KOPT-K1 (cell line): ENCODE results near the gene INTS1.

ENCODE experiments used
- H3K27ac ChIP-seq: fragments of 200-600 bp; sonication (generic); 2 replicates; pipeline ENCODE4 v1.5.1; 2016; ENCODE audit warnings: antibody characterized with exemption, mild to moderate bottlenecking, low read depth, low read length; ENCODE audit not compliant: poor library complexity, severe bottlenecking
- H3K36me3 ChIP-seq: fragments of 200-600 bp; sonication (generic); 2 replicates; pipeline ENCODE4 v1.5.1; 2017; ENCODE audit warnings: antibody characterized with exemption, mild to moderate bottlenecking, low read length, moderate library complexity; ENCODE audit not compliant: insufficient read depth
- H3K9me3 ChIP-seq: fragments of 200-600 bp; sonication (generic); 2 replicates; pipeline ENCODE4 v1.5.1; 2017; ENCODE audit warnings: antibody characterized with exemption, low read length, mild to moderate bottlenecking; ENCODE audit not compliant: insufficient read depth, poor library complexity, severe bottlenecking

INTS1 gene

DNA sequence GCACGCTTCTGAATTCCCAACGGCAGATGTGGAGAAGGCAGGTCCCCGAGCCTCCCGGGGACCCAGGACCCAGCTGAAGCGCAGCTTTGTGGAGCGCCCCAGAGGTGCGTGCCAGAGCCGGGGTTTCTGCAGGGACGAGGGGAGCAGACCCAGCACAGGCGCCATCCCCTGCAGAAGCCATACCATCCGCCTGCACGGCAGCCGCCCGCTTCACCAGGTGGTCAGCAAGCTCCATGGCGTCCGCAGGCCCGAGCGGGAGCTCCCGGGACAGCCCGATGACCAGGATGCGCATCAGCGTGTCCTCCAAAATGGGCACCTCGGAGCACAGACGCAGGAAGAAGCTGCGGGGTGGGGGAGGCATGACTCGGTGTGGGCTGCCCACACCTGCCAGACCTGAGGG, 10.6 kb downstream of the INTS1 start:
- no peaks in the 10 kb centered on the region for H3K9me3 ChIP-seq
- no peak overlapping the region for H3K27ac ChIP-seq
- H3K36me3 ChIP-seq = peaks cover 100% of the 10 kb centered on the region

DNA sequence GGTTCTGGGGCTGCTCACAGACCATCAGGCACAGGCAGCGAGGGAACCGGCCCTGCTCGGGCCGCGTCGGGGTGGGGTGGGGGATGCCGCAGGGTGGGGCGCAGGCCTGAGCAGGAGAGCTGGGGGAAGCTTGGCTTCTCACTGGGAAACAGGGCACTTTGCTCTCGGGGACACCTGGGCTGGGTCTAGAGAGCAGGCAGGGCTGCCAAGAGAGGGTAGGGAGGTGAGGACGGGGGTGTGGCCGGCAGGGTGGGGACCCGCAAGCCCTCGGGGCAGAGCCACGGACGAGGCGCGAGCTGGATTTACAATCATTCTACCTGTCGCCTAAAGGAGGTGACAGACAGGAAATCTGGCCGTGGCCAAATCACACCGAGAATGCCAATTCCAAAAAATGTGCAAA, 11.1 kb downstream of the INTS1 start:
- Histone ChIP-seq H3K27ac (no peak overlapping the region), H3K36me3 (peaks cover 100% of the 10 kb centered on the region), H3K9me3 (no peaks in the 10 kb centered on the region)

DNA sequence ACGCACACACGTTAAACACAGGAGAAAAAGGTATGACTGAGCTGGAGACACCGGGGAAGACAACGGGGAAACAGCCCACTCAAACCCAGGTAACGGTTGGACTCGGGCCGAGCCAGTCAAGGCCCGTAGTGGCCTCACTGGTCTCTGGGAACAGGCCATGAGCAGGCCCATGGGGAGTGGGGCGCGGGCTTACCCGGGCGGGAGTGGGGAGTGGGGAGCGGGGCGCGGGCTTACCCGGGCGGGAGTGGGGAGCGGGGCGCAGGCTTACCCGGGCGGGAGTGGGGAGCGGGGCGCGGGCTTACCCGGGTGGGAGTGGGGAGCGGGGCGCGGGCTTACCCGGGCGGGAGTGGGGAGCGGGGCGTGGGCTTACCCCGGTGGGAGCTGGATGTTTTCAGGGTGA, 11.5 kb downstream of the INTS1 start:
- H3K36me3 ChIP-seq = peaks cover 100% of the 10 kb centered on the region
- H3K27ac ChIP-seq = no peak overlapping the region
- H3K9me3 ChIP-seq = no peaks in the 10 kb centered on the region

DNA sequence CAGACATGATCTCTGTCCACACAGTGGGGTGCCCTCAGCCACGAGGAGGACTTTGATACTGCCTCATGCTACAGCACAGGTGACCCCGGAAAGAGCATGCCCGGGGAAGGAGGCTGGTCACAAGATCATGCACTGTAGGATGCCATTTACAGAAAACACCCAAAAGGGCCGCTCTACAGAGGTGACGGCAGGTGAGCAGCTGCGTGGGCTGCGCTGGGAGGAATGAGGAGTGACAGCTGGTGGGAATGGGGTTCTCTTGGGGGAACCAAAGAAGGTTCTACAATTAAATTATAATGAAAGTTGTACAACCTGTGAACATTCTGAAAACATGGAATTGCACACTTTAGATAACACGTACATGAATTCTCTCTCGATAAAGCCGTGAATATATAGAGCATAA, 12.0 kb downstream of the INTS1 start:
- Histone ChIP-seq H3K27ac (no peak overlapping the region), H3K36me3 (peaks cover 100% of the 10 kb centered on the region), H3K9me3 (no peaks in the 10 kb centered on the region)

DNA sequence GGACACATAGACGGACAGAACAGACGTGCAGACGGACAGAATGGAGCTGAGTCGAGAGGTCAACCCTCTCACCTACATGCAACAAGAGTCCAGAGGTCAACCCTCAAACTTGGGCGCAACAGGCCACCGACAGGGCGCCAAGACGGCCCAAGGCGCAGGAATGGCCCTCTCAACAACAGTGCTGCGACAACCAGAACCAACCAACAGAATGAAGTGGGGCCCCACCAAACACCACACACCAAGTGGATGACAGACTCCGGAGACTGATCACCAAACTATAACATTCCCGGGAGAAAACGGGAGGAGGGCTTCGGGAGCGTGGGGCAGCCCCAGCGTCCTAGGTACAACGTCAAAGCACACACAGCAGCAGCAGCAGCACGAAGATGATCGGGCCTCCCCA, 13.4 kb downstream of the INTS1 start:
- H3K27ac ChIP-seq = no peak overlapping the region
- peaks cover 99% of the 10 kb centered on the region for H3K36me3 ChIP-seq
- H3K9me3 ChIP-seq = no peaks in the 10 kb centered on the region

DNA sequence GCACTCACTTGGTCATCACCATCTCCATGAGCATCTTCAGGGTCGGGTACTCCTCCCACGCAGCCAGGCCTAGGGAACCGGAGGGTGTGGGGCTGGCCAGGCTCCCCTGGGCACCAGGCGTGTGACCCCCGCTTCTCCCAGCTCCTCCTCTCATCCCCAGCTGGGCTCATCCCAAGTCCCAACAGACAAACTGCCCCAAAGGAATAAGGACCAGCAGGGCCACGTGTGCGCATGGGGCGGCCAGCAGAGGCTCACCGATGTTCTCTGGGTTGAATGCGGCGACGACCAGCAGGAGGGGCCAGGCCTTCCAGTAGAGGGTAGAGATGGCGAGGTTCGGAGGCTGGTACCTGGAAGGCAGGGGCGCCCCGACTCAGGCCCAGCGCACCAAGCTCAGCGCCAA, 14.9 kb downstream of the INTS1 start:
- Histone ChIP-seq H3K9me3 (no peaks in the 10 kb centered on the region), H3K36me3 (peaks cover 99% of the 10 kb centered on the region), H3K27ac (no peak overlapping the region)

DNA sequence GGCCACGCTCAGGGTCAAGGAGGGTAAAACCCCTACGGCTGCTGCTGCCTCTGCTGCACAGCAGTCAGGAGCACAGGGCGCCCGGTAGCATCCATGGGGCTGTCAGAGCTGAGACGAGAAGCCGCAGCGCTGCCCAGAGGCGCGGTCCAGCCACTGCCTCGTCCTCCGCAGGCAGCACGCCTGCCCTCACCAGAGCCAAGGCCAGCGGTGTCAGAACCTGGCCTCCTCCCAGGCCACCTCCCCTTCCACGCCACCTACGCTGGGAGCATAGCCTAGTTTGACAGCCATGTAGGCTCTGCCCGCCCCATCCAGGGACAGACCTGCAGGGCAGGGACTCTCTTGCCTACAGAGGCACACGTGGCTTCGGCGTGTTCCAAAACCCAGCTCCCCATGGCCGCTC, 16.2 kb downstream of the INTS1 start:
- Histone ChIP-seq H3K36me3 (peaks cover 99% of the 10 kb centered on the region), H3K9me3 (no peaks in the 10 kb centered on the region)

DNA sequence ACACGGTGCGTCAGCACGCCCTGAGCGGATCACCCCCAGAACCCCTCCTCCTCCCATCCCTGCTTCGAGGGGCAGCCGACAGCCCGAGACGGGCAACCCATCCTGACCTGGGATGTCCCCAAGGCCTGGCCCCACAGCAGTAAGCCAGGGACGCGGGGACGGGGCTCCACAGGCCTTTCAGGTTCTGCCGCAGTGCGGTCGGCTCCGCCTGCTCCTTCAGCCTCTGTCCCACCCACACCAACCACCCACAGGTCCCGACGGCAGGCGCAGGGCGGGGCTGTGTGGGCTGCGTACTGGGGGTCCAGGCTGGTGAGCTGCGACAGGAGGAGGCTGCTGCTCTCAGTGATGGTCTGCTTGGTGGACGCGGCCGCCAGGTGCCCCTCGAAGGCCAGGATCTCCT, 16.7 kb downstream of the INTS1 start:
- Histone ChIP-seq H3K9me3 (no peaks in the 10 kb centered on the region), H3K27ac (no peak overlapping the region), H3K36me3 (peaks cover 99% of the 10 kb centered on the region)

More for the DNA sequence above, 16.2 kb downstream of the INTS1 start:
- no peak overlapping the region for H3K27ac ChIP-seq

DNA sequence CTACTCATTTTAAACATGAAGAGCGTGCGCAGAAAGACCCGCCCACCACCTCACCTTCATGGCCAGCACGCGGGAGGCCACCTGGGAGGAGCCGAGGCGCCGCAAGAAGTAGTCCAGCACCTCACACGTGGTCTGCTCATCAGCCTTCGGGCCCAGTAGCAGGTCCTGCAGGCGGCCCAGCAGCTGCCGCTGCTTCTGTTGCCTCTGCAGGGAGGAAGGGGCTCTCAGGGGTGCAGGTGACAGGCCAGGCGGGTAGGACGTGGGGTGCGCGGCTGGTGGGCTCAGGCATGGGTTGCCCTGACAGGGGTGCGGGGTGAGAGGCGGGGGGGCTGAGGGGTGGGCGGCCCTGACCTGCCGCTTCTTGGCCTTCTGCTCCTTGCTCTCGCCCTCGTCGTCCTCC, 17.6 kb downstream of the INTS1 start:
- Histone ChIP-seq H3K9me3 (no peaks in the 10 kb centered on the region), H3K36me3 (peaks cover 99% of the 10 kb centered on the region), H3K27ac (no peak overlapping the region)

DNA sequence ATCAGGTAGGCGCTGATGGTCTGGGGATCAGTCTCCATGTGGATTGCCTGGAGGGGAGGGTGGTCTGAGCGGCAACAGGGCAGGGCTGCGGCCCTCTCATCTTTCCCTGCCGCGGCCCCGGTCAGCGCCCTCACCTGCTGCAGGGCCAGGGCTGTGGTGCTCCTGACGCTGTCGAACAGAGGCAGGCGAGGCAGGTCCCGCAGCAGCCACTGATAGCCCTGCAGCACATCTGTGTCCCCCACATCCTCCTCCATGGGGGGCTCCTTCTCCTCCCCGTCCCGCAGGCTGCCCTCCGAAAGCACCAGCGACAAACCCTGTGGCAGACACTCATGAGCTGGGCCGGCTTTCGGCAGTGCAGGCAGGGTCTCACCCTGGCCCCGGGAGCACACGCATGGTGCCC, 19.0 kb downstream of the INTS1 start:
- Histone ChIP-seq H3K27ac (no peak overlapping the region), H3K36me3 (peaks cover 99% of the 10 kb centered on the region), H3K9me3 (no peaks in the 10 kb centered on the region)

DNA sequence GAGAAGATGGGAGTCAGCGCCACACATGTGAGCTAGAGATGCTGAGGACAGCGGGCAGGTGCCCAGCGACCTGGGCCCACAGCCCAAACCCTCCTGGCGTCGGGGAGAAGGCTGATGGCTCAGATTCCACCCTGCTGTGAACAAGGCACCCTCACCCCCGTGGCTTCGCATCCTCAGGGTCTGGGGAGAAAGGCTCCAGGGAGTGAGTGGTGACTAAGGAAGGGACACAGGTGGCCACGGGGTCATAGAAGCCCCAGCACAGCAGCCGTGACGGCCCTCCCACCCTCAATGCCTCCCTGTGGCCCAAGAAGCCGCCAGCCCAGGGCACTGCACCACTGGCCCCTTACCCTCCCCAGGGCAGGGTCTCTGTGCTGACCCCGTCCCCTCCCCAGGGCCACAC, 19.6 kb downstream of the INTS1 start:
- Histone ChIP-seq H3K36me3 (peaks cover 99% of the 10 kb centered on the region), H3K27ac (no peak overlapping the region), H3K9me3 (no peaks in the 10 kb centered on the region)

DNA sequence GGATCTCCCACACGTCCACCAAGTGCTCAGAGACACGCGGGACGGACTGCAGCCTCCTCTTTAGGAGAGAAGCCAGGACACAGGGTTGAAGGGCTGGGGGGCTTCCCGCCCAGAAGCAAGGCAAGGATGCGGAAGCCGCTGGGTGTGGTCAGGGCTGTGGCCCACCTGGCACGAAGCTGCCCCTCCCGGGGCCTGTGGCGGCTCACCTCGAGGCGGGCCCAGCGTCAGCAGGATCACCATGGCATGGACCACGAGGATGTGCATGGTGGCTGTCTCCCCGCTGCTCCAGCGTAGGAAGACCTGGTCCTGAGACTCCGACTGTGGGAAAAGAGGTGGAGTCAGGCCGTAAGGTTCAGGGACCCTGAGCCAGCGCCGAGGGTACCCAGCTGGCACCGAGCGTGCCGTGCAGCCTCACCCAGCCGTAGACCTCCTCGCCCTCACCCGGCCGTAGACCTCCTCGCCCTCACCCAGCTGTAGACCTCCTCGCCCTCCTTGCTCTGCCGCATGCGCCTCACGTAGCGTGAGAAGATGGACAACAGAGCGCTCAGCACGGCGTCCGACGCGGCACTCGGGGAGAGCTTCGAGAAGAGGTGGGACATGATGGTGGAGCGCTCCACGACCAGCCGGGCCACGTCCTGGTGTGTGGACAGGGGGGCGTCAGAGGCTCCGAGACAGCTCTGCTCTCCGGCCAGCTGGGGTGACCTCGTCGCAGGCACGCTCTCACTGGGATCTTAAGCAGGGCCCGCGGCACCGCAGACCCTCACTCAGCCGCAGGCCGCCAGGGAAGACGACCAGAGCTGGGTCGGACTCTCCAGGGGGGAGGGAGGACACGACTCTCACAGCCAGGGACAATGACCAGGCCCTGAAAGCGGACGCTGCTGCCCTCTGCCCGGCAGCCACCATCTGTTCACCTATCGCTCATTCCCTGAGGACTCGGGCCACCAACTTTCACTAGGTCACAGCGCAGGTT, 20.4 kb downstream of the INTS1 start:
- Histone ChIP-seq H3K27ac (no peak overlapping the region), H3K36me3 (peaks cover 99% of the 10 kb centered on the region), H3K9me3 (no peaks in the 10 kb centered on the region)

DNA sequence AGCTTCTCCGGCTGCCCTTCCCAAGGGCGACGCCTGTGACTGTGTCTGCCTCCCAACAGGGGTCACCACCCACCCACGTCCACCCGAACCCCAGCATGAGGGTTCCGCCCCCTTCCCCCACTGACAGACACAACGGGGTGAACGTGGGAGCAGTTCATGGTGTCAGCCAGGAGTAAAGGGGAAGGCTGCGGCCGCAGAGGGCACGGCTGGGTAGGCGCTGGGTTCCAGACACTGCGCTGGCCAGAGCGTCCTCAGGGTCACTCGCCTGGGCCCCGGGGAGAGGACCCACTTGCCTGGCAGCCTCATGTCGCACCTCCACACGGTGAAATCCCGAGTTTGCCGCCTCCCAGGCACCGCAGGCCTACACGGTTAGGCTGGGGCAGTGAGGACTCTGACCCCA, 21.1 kb downstream of the INTS1 start:
- peaks cover 99% of the 10 kb centered on the region for H3K36me3 ChIP-seq
- no peak overlapping the region for H3K27ac ChIP-seq
- H3K9me3 ChIP-seq = no peaks in the 10 kb centered on the region

DNA sequence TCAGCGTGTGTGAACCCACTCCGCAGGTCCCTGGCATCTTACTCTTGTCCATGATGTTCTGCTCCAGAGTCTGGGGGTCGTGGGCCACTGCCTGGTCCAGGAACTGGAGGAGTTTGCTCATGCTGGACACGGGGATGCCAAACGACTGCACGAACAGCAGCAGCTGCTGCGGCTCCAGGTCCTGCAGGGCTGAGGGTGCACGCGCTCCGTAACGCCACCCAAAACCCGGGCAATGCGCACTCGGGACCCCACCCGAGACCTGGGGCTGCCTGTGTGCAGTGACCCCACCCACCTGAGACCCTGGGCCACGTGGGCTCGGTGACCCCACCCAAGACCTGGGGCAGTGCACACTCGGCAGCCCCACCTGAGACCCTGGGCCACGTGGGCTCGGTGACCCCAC, 22.9 kb downstream of the INTS1 start:
- peaks cover 99% of the 10 kb centered on the region for H3K36me3 ChIP-seq
- H3K27ac ChIP-seq = no peak overlapping the region
- no peaks in the 10 kb centered on the region for H3K9me3 ChIP-seq

DNA sequence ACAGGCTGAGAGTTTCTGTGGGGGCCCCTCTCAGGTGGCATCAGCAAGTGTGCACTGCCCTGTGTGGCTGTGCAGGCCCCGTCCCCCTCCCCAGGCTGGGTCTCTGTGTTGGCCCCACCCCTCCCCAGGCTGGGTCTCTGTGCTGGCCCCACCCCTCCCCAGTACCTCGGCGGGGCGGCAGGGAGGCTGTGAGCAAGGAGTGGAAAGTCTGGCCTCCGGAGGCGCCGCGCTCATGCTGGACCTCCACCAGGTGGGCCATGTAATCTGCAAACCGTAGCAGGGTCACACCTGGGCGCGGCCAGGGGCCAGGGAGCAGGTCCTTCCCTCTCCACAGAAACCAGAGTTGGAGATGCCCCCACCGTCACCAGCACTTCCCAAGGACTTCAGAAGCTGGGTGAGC, 23.5 kb downstream of the INTS1 start:
- Histone ChIP-seq H3K36me3 (peaks cover 100% of the 10 kb centered on the region), H3K27ac (no peak overlapping the region), H3K9me3 (no peaks in the 10 kb centered on the region)

DNA sequence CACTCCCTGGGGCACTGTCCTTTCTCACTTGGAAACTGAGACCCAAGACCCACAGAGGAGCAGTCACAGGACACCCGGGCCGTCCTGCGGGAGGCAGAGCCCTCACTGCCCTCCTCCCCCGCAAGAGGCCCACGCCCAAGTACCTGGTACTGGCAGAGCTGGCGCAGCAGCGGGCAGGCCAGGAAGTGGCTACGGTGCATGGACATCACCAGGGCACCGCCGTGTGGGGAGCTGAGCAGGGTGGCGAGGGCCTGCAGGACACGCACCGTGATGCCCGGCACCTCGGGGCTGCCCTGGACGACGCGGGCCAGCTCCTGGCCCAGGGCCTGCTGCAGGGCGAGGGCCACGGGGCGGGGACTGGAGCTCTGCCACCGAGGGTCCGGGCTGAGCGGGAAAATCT, 24.9 kb downstream of the INTS1 start:
- Histone ChIP-seq H3K27ac (no peak overlapping the region), H3K36me3 (peaks cover 100% of the 10 kb centered on the region), H3K9me3 (no peaks in the 10 kb centered on the region)
